Measurements from ENCODE around the gene VWA8.
"Not testable (repeated sequence)": the region's sequence is repeated elsewhere in the genome, so short reads cannot be mapped to it uniquely, and the experiment has no call there.

VWA8 gene

GRCh38 chr13:41812851-41813250 lies 148.1 kb downstream of the VWA8 start:
- intact Hi-C loops (cut with DNase I): no loop called here
- no peak for DNase-seq

- no peak for DNase-seq
- intact Hi-C loops (cut with DNase I): no loop called here
These were observed 148.7 kb downstream of the VWA8 start for GRCh38 chr13:41812237-41812636.

- DNase-seq: no peak
- intact Hi-C loops (cut with DNase I): no loop called here
These were observed 149.3 kb downstream of the VWA8 start for GRCh38 chr13:41811588-41812021.

GRCh38 chr13:41809962-41810361 lies 150.9 kb downstream of the VWA8 start:
- DNase-seq: no peak
- intact Hi-C loops (cut with DNase I): no loop called here

GRCh38 chr13:41803445-41803735 lies 157.5 kb downstream of the VWA8 start:
- intact Hi-C loops (cut with DNase I); DNase-seq: not testable (repeated sequence)

- DNase-seq: no peak
- intact Hi-C loops (cut with DNase I): no loop called here
These were observed 158.0 kb downstream of the VWA8 start for GRCh38 chr13:41802684-41803444.

- intact Hi-C loops (cut with DNase I): no loop called here
- no peak for DNase-seq
These were observed 158.7 kb downstream of the VWA8 start for GRCh38 chr13:41802043-41802683.

- intact Hi-C loops (cut with DNase I): no loop called here
- no peak for DNase-seq
These were observed 169.9 kb downstream of the VWA8 start for GRCh38 chr13:41791056-41791455.

- DNase-seq: no peak
- intact Hi-C loops (cut with DNase I): no loop called here
These were observed 172.4 kb downstream of the VWA8 start for GRCh38 chr13:41788552-41788951.

GRCh38 chr13:41785402-41786172 lies 175.3 kb downstream of the VWA8 start:
- intact Hi-C loops (cut with DNase I): no loop called here

GRCh38 chr13:41782086-41782485 lies 178.8 kb downstream of the VWA8 start:
- DNase-seq: no peak
- intact Hi-C loops (cut with DNase I): no loop called here

More at GRCh38 chr13:41785402-41786172, 175.3 kb downstream of the VWA8 start:
- DNase-seq: no peak

GRCh38 chr13:41780715-41781706 lies 179.9 kb downstream of the VWA8 start:
- intact Hi-C loops (cut with DNase I): no loop called here
- no peak for DNase-seq

- DNase-seq: no peak
- intact Hi-C loops (cut with DNase I): no loop called here
These were observed 185.7 kb downstream of the VWA8 start for GRCh38 chr13:41775251-41775650.

GRCh38 chr13:41774605-41775218 lies 186.2 kb downstream of the VWA8 start:
- no peak for DNase-seq
- intact Hi-C loops (cut with DNase I): no loop called here

GRCh38 chr13:41767801-41768200 lies 193.1 kb downstream of the VWA8 start:
- DNase-seq: no peak
- intact Hi-C loops (cut with DNase I): no loop called here

GRCh38 chr13:41766439-41766838 lies 194.5 kb downstream of the VWA8 start:
- intact Hi-C loops (cut with DNase I): no loop called here
- no peak for DNase-seq

GRCh38 chr13:41765813-41766212 lies 195.1 kb downstream of the VWA8 start:
- intact Hi-C loops (cut with DNase I): no loop called here
- no peak for DNase-seq

GRCh38 chr13:41765020-41765419 lies 195.9 kb downstream of the VWA8 start:
- intact Hi-C loops (cut with DNase I): no loop called here
- no peak for DNase-seq

GRCh38 chr13:41764558-41764957 lies 196.4 kb downstream of the VWA8 start:
- intact Hi-C loops (cut with DNase I): no loop called here
- no peak for DNase-seq

- intact Hi-C loops (cut with DNase I): no loop called here
These were observed 197.1 kb downstream of the VWA8 start for GRCh38 chr13:41763782-41764181.

More at GRCh38 chr13:41763782-41764181, 197.1 kb downstream of the VWA8 start:
- no peak for DNase-seq
